Stimulated activated naive CD8-positive, alpha-beta T cell treated with anti-CD3 and anti-CD28 coated beads, Interleukin-15, amount 100 ng/mL, for 72 hours (primary cell): ENCODE measurements around the gene MAPKAP1.
A peak's percentile ranks its signal among the peaks of the same experiment; 100 is the strongest.

Source experiments
- ATAC-seq: fragments of 150-1000 bp; cut with Tn5 transposase; 2 replicates; pipeline ENCODE4 v1.10.0; 2021; ENCODE audit warnings: mild to moderate bottlenecking, moderate library complexity
- DNase-seq, 2 donors: peaks; one replicate each; pipeline ENCODE4 v3.0.0; 2021 to 2022
- H3K27ac Mint-ChIP-seq, 2 donors: one replicate each; pipeline ENCODE4 v1.8.0; 2022; ENCODE audit warnings: mild to moderate bottlenecking in 2 of 2, mixed read lengths in 2 of 2, moderate library complexity in 2 of 2
- H3K27me3 Mint-ChIP-seq: one replicate; pipeline ENCODE4 v1.8.0; 2022; ENCODE audit warnings: mixed read lengths
- H3K4me1 Mint-ChIP-seq: one replicate; pipeline ENCODE4 v1.8.0; 2022; ENCODE audit warnings: mild to moderate bottlenecking, mixed read lengths
- H3K4me3 Mint-ChIP-seq, 2 donors: one replicate each; pipeline ENCODE4 v1.8.0; 2022; ENCODE audit warnings: mild to moderate bottlenecking in 2 of 2, mixed read lengths in 2 of 2, moderate library complexity in 1 of 2
- H3K9me3 Mint-ChIP-seq, 2 donors: one replicate each; pipeline ENCODE4 v1.8.0; 2022; ENCODE audit warnings: mixed read lengths in 2 of 2

Gene MAPKAP1

GRCh38 chr9:125504616-125505015, 202.4 kb downstream of the MAPKAP1 start:
- H3K4me3 Mint-ChIP-seq: no peak overlapping the region
- H3K9me3 Mint-ChIP-seq: no peaks in the 10 kb centered on the region
- H3K27ac Mint-ChIP-seq: peak overlapping the region in 1 of 2 donors; percentile 42
- ATAC-seq (no peak), DNase-seq (no peak)
- peaks cover 6% of the 10 kb centered on the region for H3K4me1 Mint-ChIP-seq
- H3K27me3 Mint-ChIP-seq: no peaks in the 10 kb centered on the region

- no peak overlapping the region for H3K4me3 Mint-ChIP-seq
- peaks cover 9% of the 10 kb centered on the region for H3K4me1 Mint-ChIP-seq
- ATAC-seq: no peak
- no peaks in the 10 kb centered on the region for H3K9me3 Mint-ChIP-seq
- H3K27me3 Mint-ChIP-seq: no peaks in the 10 kb centered on the region
- no peak for DNase-seq
- H3K27ac Mint-ChIP-seq: no peak overlapping the region
These were observed 209.1 kb downstream of the MAPKAP1 start for GRCh38 chr9:125497906-125498305.

GRCh38 chr9:125497478-125497877, 209.5 kb downstream of the MAPKAP1 start:
- Mint-ChIP-seq H3K27ac (no peak overlapping the region), H3K9me3 (no peaks in the 10 kb centered on the region), H3K4me1 (peaks cover 9% of the 10 kb centered on the region), H3K4me3 (no peak overlapping the region), H3K27me3 (no peaks in the 10 kb centered on the region)
- ATAC-seq (no peak), DNase-seq (no peak)

- Mint-ChIP-seq H3K27ac (no peak overlapping the region), H3K4me1 (peaks cover 9% of the 10 kb centered on the region), H3K27me3 (no peaks in the 10 kb centered on the region), H3K9me3 (no peaks in the 10 kb centered on the region), H3K4me3 (no peak overlapping the region)
- ATAC-seq (no peak), DNase-seq (no peak)
These were observed 210.6 kb downstream of the MAPKAP1 start for GRCh38 chr9:125496313-125496834.

- ATAC-seq (no peak), DNase-seq (no peak)
- H3K4me1 Mint-ChIP-seq: peaks cover 9% of the 10 kb centered on the region
- no peaks in the 10 kb centered on the region for H3K27me3 Mint-ChIP-seq
- H3K9me3 Mint-ChIP-seq: no peaks in the 10 kb centered on the region
- no peak overlapping the region for H3K4me3 Mint-ChIP-seq
- peak overlapping the region in 1 of 2 donors; percentile 38 for H3K27ac Mint-ChIP-seq
These were observed 211.6 kb downstream of the MAPKAP1 start for GRCh38 chr9:125495172-125496119.

GRCh38 chr9:125494653-125494915, 212.4 kb downstream of the MAPKAP1 start:
- peaks cover 9% of the 10 kb centered on the region for H3K4me1 Mint-ChIP-seq
- no peak for DNase-seq
- no peaks in the 10 kb centered on the region for H3K9me3 Mint-ChIP-seq

GRCh38 chr9:125493881-125494652, 212.9 kb downstream of the MAPKAP1 start:
- Mint-ChIP-seq H3K9me3 (no peaks in the 10 kb centered on the region), H3K4me3 (no peak overlapping the region), H3K27ac (no peak overlapping the region), H3K4me1 (peaks cover 9% of the 10 kb centered on the region), H3K27me3 (no peaks in the 10 kb centered on the region)
- DNase-seq (no peak), ATAC-seq (no peak)

More at GRCh38 chr9:125494653-125494915, 212.4 kb downstream of the MAPKAP1 start:
- Mint-ChIP-seq H3K27me3 (no peaks in the 10 kb centered on the region), H3K4me3 (no peak overlapping the region), H3K27ac (peak overlapping the region in 1 of 2 donors; percentile 2)
- no peak for ATAC-seq

GRCh38 chr9:125493384-125493783, 213.6 kb downstream of the MAPKAP1 start:
- no peak overlapping the region for H3K27ac Mint-ChIP-seq
- H3K4me3 Mint-ChIP-seq: no peak overlapping the region
- H3K27me3 Mint-ChIP-seq: no peaks in the 10 kb centered on the region
- peaks cover 9% of the 10 kb centered on the region for H3K4me1 Mint-ChIP-seq
- H3K9me3 Mint-ChIP-seq: no peaks in the 10 kb centered on the region
- DNase-seq (no peak), ATAC-seq (no peak)

GRCh38 chr9:125492719-125493118, 214.3 kb downstream of the MAPKAP1 start:
- ATAC-seq (no peak), DNase-seq (no peak)
- Mint-ChIP-seq H3K4me1 (peaks cover 9% of the 10 kb centered on the region), H3K9me3 (no peaks in the 10 kb centered on the region), H3K4me3 (no peak overlapping the region), H3K27me3 (no peaks in the 10 kb centered on the region), H3K27ac (no peak overlapping the region)

GRCh38 chr9:125487842-125488241, 219.2 kb downstream of the MAPKAP1 start:
- no peak for ATAC-seq
- no peaks in the 10 kb centered on the region for H3K9me3 Mint-ChIP-seq
- H3K27ac Mint-ChIP-seq: no peak overlapping the region

GRCh38 chr9:125486576-125486975, 220.4 kb downstream of the MAPKAP1 start:
- no peak overlapping the region for H3K4me3 Mint-ChIP-seq
- DNase-seq (no peak), ATAC-seq (no peak)
- H3K4me1 Mint-ChIP-seq: no peaks in the 10 kb centered on the region
- peak overlapping the region in 1 of 2 donors; percentile 81 for H3K27ac Mint-ChIP-seq
- no peaks in the 10 kb centered on the region for H3K9me3 Mint-ChIP-seq
- H3K27me3 Mint-ChIP-seq: no peaks in the 10 kb centered on the region

More at GRCh38 chr9:125487842-125488241, 219.2 kb downstream of the MAPKAP1 start:
- DNase-seq: no peak
- H3K4me3 Mint-ChIP-seq: no peak overlapping the region
- no peaks in the 10 kb centered on the region for H3K27me3 Mint-ChIP-seq
- H3K4me1 Mint-ChIP-seq: no peaks in the 10 kb centered on the region

- DNase-seq (no peak), ATAC-seq (no peak)
- Mint-ChIP-seq H3K27me3 (no peaks in the 10 kb centered on the region), H3K4me3 (no peak overlapping the region), H3K4me1 (no peaks in the 10 kb centered on the region), H3K27ac (no peak overlapping the region), H3K9me3 (no peaks in the 10 kb centered on the region)
These were observed 220.9 kb downstream of the MAPKAP1 start for GRCh38 chr9:125486152-125486508.

- Mint-ChIP-seq H3K4me3 (no peak overlapping the region), H3K4me1 (no peaks in the 10 kb centered on the region), H3K27me3 (no peaks in the 10 kb centered on the region), H3K27ac (peak overlapping the region in 1 of 2 donors; percentile 24), H3K9me3 (no peaks in the 10 kb centered on the region)
- no peak for ATAC-seq
- no peak for DNase-seq
These were observed 221.4 kb downstream of the MAPKAP1 start for GRCh38 chr9:125485471-125486151.

- no peaks in the 10 kb centered on the region for H3K9me3 Mint-ChIP-seq
- ATAC-seq (no peak), DNase-seq (no peak)
- H3K4me1 Mint-ChIP-seq: no peaks in the 10 kb centered on the region
- no peak overlapping the region for H3K4me3 Mint-ChIP-seq
- H3K27me3 Mint-ChIP-seq: no peaks in the 10 kb centered on the region
- no peak overlapping the region for H3K27ac Mint-ChIP-seq
These were observed 222.4 kb downstream of the MAPKAP1 start for GRCh38 chr9:125484350-125485282.

GRCh38 chr9:125483697-125484096, 223.3 kb downstream of the MAPKAP1 start:
- Mint-ChIP-seq H3K27ac (no peak overlapping the region), H3K9me3 (no peaks in the 10 kb centered on the region), H3K4me3 (no peak overlapping the region), H3K27me3 (no peaks in the 10 kb centered on the region), H3K4me1 (no peaks in the 10 kb centered on the region)
- no peak for ATAC-seq
- no peak for DNase-seq
